Measurements from ENCODE around the gene ARSK.

Gene ARSK

GRCh38 chr5:95619514-95620029 is 64.7 kb downstream of the ARSK start:
- ChIA-PET CTCF (interaction anchor here (2.0 kb wide), 1 partner anchor 9 kb away, joined by 7 read pairs; no protein-coding TSS in a partner anchor), POLR2A (no interaction called here)
- no peak for DNase-seq (ENCODE audit: extremely low spot score)
- TF ChIP-seq CTCF (IDR thresholded peaks at IDR 0.05; ENCODE audit: control extremely low read depth, extremely low read depth, low read depth, missing control alignments) = no peak

GRCh38 chr5:95620030-95620869 is 65.3 kb downstream of the ARSK start, which contains the start of gene GPR150:
Gene GPR150, plus strand, starts transcription at chr5:95620087. Its CDS starts 189 bp downstream, at chr5:95620276.
- DNase-seq (ENCODE audit: extremely low spot score) = peak; percentile 76
- POLR2A ChIA-PET = no interaction called here

GRCh38 chr5:95620870-95621838 is 66.3 kb downstream of the ARSK start:
- TF ChIP-seq CTCF (IDR thresholded peaks at IDR 0.05; ENCODE audit: control extremely low read depth, extremely low read depth, low read depth, missing control alignments) = no peak
- peak; percentile 64 for DNase-seq (ENCODE audit: extremely low spot score)
- ChIA-PET POLR2A (no interaction called here), CTCF (interaction anchor here (1.4 to 5.2 kb wide), 2 partner anchors 14 to 22 kb away, joined by 3 to 42 read pairs; no protein-coding TSS in a partner anchor)

More at GRCh38 chr5:95620030-95620869, 65.3 kb downstream of the ARSK start, which contains the start of gene GPR150:
- CTCF ChIA-PET = interaction anchor here (5.2 kb wide), 1 partner anchor 23 kb away, joined by 42 read pairs; no protein-coding TSS in a partner anchor
- TF ChIP-seq CTCF (IDR thresholded peaks at IDR 0.05; ENCODE audit: control extremely low read depth, extremely low read depth, low read depth, missing control alignments) = no peak

- no peak for TF ChIP-seq CTCF (IDR thresholded peaks at IDR 0.05; ENCODE audit: control extremely low read depth, extremely low read depth, low read depth, missing control alignments)
- ChIA-PET CTCF (interaction anchor here (1.0 to 5.2 kb wide), 10 partner anchors 10 to 714 kb away, joined by 3 to 42 read pairs (median 4); partner anchors contain the start of gene RFESD), POLR2A (interaction anchor here (0.7 to 0.9 kb wide), 2 partner anchors 67 to 186 kb away, joined by 4 to 5 read pairs; partner anchors contain the start of genes ARSK and SKIC3)
- DNase-seq (ENCODE audit: extremely low spot score) = no peak
Observed at GRCh38 chr5:95621839-95622629, 67.1 kb downstream of the ARSK start.

- CTCF ChIA-PET = interaction anchor here (0.7 to 5.2 kb wide), 6 partner anchors 8 to 277 kb away, joined by 3 to 42 read pairs (median 7); partner anchors contain the start of gene RFESD
- POLR2A ChIA-PET = no interaction called here
- no peak for DNase-seq (ENCODE audit: extremely low spot score)
- TF ChIP-seq CTCF (IDR thresholded peaks at IDR 0.05; ENCODE audit: control extremely low read depth, extremely low read depth, low read depth, missing control alignments) = no peak
Observed at GRCh38 chr5:95623706-95624105, 68.8 kb downstream of the ARSK start.

All from GM10248 (cell line).